Omental fat pad (tissue), 4 donors: ENCODE data around the gene TNXB. TPM values are rescaled to one million over a fixed set of nuclear protein-coding genes. Genes with fewer than 3 reads are reported as not detected.
A peak's percentile ranks its signal among the peaks of the same experiment; 100 is the strongest.
"Not testable (repeated sequence)": the region's sequence is repeated elsewhere in the genome, so short reads cannot be mapped to it uniquely, and the experiment has no call there.

Source experiments
- ATAC-seq: fragments of 150-250 bp; one replicate; pipeline ENCODE4 v1.9.1; 2016; ENCODE audit warnings: mild to moderate bottlenecking, moderate library complexity; ENCODE audit not compliant: low FRiP score
- DNase-seq: peaks from one replicate; pipeline ENCODE4 v3.0.0-alpha.2; 2019; ENCODE audit warnings: low spot score
- total RNA-seq, 4 donors: library from RNA; depleted of rRNA; stranded (reverse); fragments of >200 nt; gene quantifications; one replicate each; pipeline ENCODE4 v1.1.0, GENCODE V29; 2016

The TNXB gene
- total RNA-seq, 4 donors from 2014 or later: 129 to 311 (median 137) TPM

- not testable (repeated sequence) for ATAC-seq, DNase-seq
These were observed 69.5 kb downstream of the TNXB start for GRCh38 chr6:32039321-32040274.

GRCh38 chr6:32038878-32039277 is 70.3 kb downstream of the TNXB start:
- not testable (repeated sequence) for ATAC-seq

GRCh38 chr6:32037598-32038524 is 71.3 kb downstream of the TNXB start, which contains the start of gene CYP21A2:
CYP21A2 (plus strand) TSS chr6:32038415; CDS start chr6:32038423, 8 bp downstream.
- not testable (repeated sequence) for ATAC-seq

More at GRCh38 chr6:32038878-32039277, 70.3 kb downstream of the TNXB start:
- DNase-seq: not testable (repeated sequence)

GRCh38 chr6:32037136-32037535 is 72.0 kb downstream of the TNXB start:
- not testable (repeated sequence) for DNase-seq, ATAC-seq

More at GRCh38 chr6:32037598-32038524, 71.3 kb downstream of the TNXB start, which contains the start of gene CYP21A2:
- not testable (repeated sequence) for DNase-seq

- not testable (repeated sequence) for DNase-seq
- ATAC-seq: peak; percentile 73
These were observed 73.7 kb downstream of the TNXB start for GRCh38 chr6:32035283-32036013.

- ATAC-seq: not testable (repeated sequence)
These were observed 79.6 kb downstream of the TNXB start for GRCh38 chr6:32029553-32029952.

GRCh38 chr6:32028631-32029030 is 80.5 kb downstream of the TNXB start:
- DNase-seq, ATAC-seq: not testable (repeated sequence)

More at GRCh38 chr6:32029553-32029952, 79.6 kb downstream of the TNXB start:
- not testable (repeated sequence) for DNase-seq

GRCh38 chr6:32022100-32022499 is 87.0 kb downstream of the TNXB start:
- DNase-seq, ATAC-seq: not testable (repeated sequence)

GRCh38 chr6:32014547-32014946 is 94.6 kb downstream of the TNXB start, which contains the start of gene C4B:
C4B (plus strand) TSS chr6:32014795; CDS start chr6:32014846, 51 bp downstream.
- not testable (repeated sequence) for DNase-seq
- ATAC-seq: peak; percentile 38

- not testable (repeated sequence) for ATAC-seq, DNase-seq
These were observed 95.4 kb downstream of the TNXB start for GRCh38 chr6:32013738-32014137.

GRCh38 chr6:32012941-32013617 is 96.1 kb downstream of the TNXB start:
- DNase-seq (peak; percentile 22), ATAC-seq (peak; percentile 38)

GRCh38 chr6:32010856-32011530 is 98.1 kb downstream of the TNXB start:
- DNase-seq, ATAC-seq: not testable (repeated sequence)

- DNase-seq, ATAC-seq: not testable (repeated sequence)
These were observed 99.6 kb downstream of the TNXB start for GRCh38 chr6:32009537-32009936.

GRCh38 chr6:32008616-32009015 is 100.5 kb downstream of the TNXB start:
- not testable (repeated sequence) for DNase-seq

GRCh38 chr6:32008037-32008436 is 101.1 kb downstream of the TNXB start:
- DNase-seq, ATAC-seq: not testable (repeated sequence)

More at GRCh38 chr6:32008616-32009015, 100.5 kb downstream of the TNXB start:
- ATAC-seq: not testable (repeated sequence)

- not testable (repeated sequence) for DNase-seq, ATAC-seq
These were observed 102.1 kb downstream of the TNXB start for GRCh38 chr6:32007086-32007485.

GRCh38 chr6:32005991-32006529 is 103.1 kb downstream of the TNXB start:
- ATAC-seq, DNase-seq: not testable (repeated sequence)
